Measurements from ENCODE around the gene VSIG8. TPM values are rescaled to one million over a fixed set of nuclear protein-coding genes. Genes with fewer than 3 reads are reported as not detected.

Gene VSIG8
- total RNA-seq, 1 experiment from 2014 or later: not detected

- peaks cover 7% of the 10 kb centered on the region for H3K4me1 Mint-ChIP-seq (ENCODE audit: low read depth, unreplicated experiment)
- no peak for DNase-seq
- POLR2A ChIA-PET: no interaction called here
- H3K4me3 Mint-ChIP-seq (ENCODE audit: unreplicated experiment): no peak overlapping the region
- no peaks in the 10 kb centered on the region for H3K9me3 ChIP-seq
- no peaks in the 10 kb centered on the region for H3K36me3 Mint-ChIP-seq (ENCODE audit: insufficient read depth, unreplicated experiment)
- H3K36me3 ChIP-seq (ENCODE audit: control insufficient read depth, insufficient read depth, low read length): no peaks in the 10 kb centered on the region
- no peaks in the 10 kb centered on the region for H3K27me3 Mint-ChIP-seq (ENCODE audit: insufficient read depth, unreplicated experiment)
- no peaks in the 10 kb centered on the region for H3K4me1 ChIP-seq
- TF ChIP-seq CTCF (IDR thresholded peaks at IDR 0.05; ENCODE audit: insufficient read depth in 1 of 2, low read depth in 1 of 2, low read length in 1 of 2, severe bottlenecking in 1 of 2, unreplicated experiment in 1 of 2): no peak
- CTCF ChIA-PET: interaction anchor here (0.8 to 1.1 kb wide), 2 partner anchors 40 to 168 kb away, joined by 3 to 5 read pairs; no protein-coding TSS in a partner anchor
- H3K9me3 Mint-ChIP-seq (ENCODE audit: unreplicated experiment): no peaks in the 10 kb centered on the region
- H3K4me3 ChIP-seq (ENCODE audit: low read depth, low read length): no peak overlapping the region
- no peaks in the 10 kb centered on the region for H3K27me3 ChIP-seq (replicated peaks; ENCODE audit: control insufficient read depth, insufficient read depth, low read length)
- intact Hi-C loops (cut with micrococcal nuclease; ENCODE audit: unreplicated experiment): loop anchor here (5.0 kb wide), 1 partner anchor 42 kb away; no protein-coding TSS in a partner anchor
- no peak overlapping the region for H3K27ac Mint-ChIP-seq (ENCODE audit: unreplicated experiment)
- BruUV-seq (replicated peaks): no TSS peak
Observed at GRCh38 chr1:159839116-159839849, 23.2 kb downstream of the VSIG8 start.

DNA sequence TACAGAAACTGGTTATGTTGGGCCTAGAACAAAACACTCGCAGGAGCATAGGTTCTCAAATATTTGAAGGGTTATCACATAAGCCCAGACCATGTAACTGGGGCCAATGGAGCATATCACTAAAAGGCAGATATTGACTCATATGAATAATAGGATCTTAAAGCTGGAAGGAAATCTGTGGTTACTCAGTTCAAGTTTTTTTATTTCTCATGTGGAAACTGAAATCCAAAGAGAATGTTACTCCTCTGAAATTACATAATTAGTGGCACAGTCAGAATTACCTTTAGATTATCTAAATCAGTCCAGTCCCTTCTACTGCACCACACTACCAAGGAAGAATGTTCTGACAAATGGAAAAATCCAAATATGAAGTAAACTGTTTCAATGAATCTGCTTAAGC lies 23.7 kb downstream of the VSIG8 start:
- CTCF ChIA-PET: no interaction called here
- H3K4me3 ChIP-seq (ENCODE audit: low read depth, low read length): no peak overlapping the region
- H3K4me1 Mint-ChIP-seq (ENCODE audit: low read depth, unreplicated experiment): peaks cover 7% of the 10 kb centered on the region
- H3K27ac Mint-ChIP-seq (ENCODE audit: unreplicated experiment): no peak overlapping the region
- no peak for TF ChIP-seq CTCF (IDR thresholded peaks at IDR 0.05; ENCODE audit: insufficient read depth in 1 of 2, low read depth in 1 of 2, low read length in 1 of 2, severe bottlenecking in 1 of 2, unreplicated experiment in 1 of 2)
- intact Hi-C loops (cut with micrococcal nuclease; ENCODE audit: unreplicated experiment): loop anchor here (5.0 kb wide), 1 partner anchor 41 kb away; no protein-coding TSS in a partner anchor
- DNase-seq: no peak
- H3K36me3 Mint-ChIP-seq (ENCODE audit: insufficient read depth, unreplicated experiment): no peaks in the 10 kb centered on the region
- BruUV-seq (replicated peaks): no TSS peak
- no peaks in the 10 kb centered on the region for H3K27me3 ChIP-seq (replicated peaks; ENCODE audit: control insufficient read depth, insufficient read depth, low read length)
- no peaks in the 10 kb centered on the region for H3K27me3 Mint-ChIP-seq (ENCODE audit: insufficient read depth, unreplicated experiment)
- H3K36me3 ChIP-seq (ENCODE audit: control insufficient read depth, insufficient read depth, low read length): no peaks in the 10 kb centered on the region
- H3K4me1 ChIP-seq: no peaks in the 10 kb centered on the region
- H3K9me3 Mint-ChIP-seq (ENCODE audit: unreplicated experiment): no peaks in the 10 kb centered on the region
- POLR2A ChIA-PET: no interaction called here
- no peak overlapping the region for H3K4me3 Mint-ChIP-seq (ENCODE audit: unreplicated experiment)
- H3K9me3 ChIP-seq: no peaks in the 10 kb centered on the region

GRCh38 chr1:159835862-159836525 lies 26.5 kb downstream of the VSIG8 start:
- Histone ChIP-seq H3K4me3 (ENCODE audit: low read depth, low read length) (no peak overlapping the region), H3K36me3 (ENCODE audit: control insufficient read depth, insufficient read depth, low read length) (no peaks in the 10 kb centered on the region), H3K9me3 (no peaks in the 10 kb centered on the region), H3K27me3 (replicated peaks; ENCODE audit: control insufficient read depth, insufficient read depth, low read length) (no peaks in the 10 kb centered on the region), H3K4me1 (no peaks in the 10 kb centered on the region)
- CTCF ChIA-PET: interaction anchor here (0.6 to 1.3 kb wide), 5 partner anchors 10 to 170 kb away, joined by 3 to 7 read pairs (median 3); no protein-coding TSS in a partner anchor
- H3K9me3 Mint-ChIP-seq (ENCODE audit: unreplicated experiment): no peaks in the 10 kb centered on the region
- no peak for DNase-seq
- peaks cover 7% of the 10 kb centered on the region for H3K4me1 Mint-ChIP-seq (ENCODE audit: low read depth, unreplicated experiment)
- intact Hi-C loops (cut with micrococcal nuclease; ENCODE audit: unreplicated experiment): loop anchor here (1.0 to 5.0 kb wide), 3 partner anchors 39 to 171 kb away; no protein-coding TSS in a partner anchor
- POLR2A ChIA-PET: no interaction called here
- no TSS peak for BruUV-seq (replicated peaks)
- H3K27ac Mint-ChIP-seq (ENCODE audit: unreplicated experiment): no peak overlapping the region
- H3K27me3 Mint-ChIP-seq (ENCODE audit: insufficient read depth, unreplicated experiment): no peaks in the 10 kb centered on the region
- TF ChIP-seq CTCF (IDR thresholded peaks at IDR 0.05; ENCODE audit: insufficient read depth in 1 of 2, low read depth in 1 of 2, low read length in 1 of 2, severe bottlenecking in 1 of 2, unreplicated experiment in 1 of 2): peak in 1 of 2 experiments; percentile 36
- no peak overlapping the region for H3K4me3 Mint-ChIP-seq (ENCODE audit: unreplicated experiment)
- no peaks in the 10 kb centered on the region for H3K36me3 Mint-ChIP-seq (ENCODE audit: insufficient read depth, unreplicated experiment)

Data from Caco-2 (cell line).